DLD1 (cell line): ENCODE measurements around the gene MRLN.
"Not testable (repeated sequence)": the region's sequence is repeated elsewhere in the genome, so short reads cannot be mapped to it uniquely, and the experiment has no call there.

Source experiments
- in situ Hi-C: cut with HindIII; loops from 2 replicates; pipeline ENCODE4 v1.10.0; 2017; ENCODE audit warnings: low sequenced_read_pairs

Gene MRLN

DNA sequence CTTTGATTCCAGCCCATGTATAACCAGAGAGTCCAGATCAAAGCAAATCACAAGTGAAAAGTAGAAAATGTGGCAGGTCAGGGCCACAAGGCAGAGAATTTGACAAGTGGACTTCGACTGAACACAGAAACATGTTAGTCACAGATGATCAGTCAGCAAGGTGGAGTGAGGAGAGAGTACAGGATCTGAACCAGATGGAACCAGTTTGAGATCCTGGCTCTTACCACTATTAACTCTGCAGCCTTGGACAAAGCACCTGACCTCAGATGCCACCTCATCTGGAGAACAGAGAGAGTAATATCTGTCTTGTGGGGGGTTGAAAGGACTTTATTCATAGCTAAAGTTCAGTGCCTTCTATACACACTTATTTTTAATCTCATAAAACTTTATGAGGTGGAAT is 4.4 kb downstream of the MRLN start:
- in situ Hi-C loops: no loop called here

DNA sequence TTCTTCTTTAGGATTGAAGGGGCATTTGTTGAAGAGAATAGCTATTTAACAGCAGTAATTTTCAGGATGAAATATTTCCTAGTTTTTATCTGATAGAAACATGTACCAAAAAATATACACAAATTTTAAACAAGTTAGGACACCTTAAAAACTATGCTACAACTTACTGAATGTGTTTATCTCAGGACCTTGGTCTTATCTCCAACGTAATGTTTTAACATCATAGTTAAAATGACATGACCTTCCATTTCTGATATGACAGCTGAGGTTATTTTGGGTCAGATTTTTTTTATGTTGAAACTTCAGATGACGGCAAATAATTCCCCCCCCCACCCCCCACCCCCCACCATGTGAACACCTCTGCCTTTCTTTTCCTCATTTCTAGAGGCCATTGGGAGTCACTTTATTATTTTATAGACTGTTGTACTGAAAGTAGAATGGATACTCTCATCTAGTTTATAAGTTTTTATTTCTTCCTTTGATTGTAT is 8.0 kb downstream of the MRLN start:
- in situ Hi-C loops: no loop called here

DNA sequence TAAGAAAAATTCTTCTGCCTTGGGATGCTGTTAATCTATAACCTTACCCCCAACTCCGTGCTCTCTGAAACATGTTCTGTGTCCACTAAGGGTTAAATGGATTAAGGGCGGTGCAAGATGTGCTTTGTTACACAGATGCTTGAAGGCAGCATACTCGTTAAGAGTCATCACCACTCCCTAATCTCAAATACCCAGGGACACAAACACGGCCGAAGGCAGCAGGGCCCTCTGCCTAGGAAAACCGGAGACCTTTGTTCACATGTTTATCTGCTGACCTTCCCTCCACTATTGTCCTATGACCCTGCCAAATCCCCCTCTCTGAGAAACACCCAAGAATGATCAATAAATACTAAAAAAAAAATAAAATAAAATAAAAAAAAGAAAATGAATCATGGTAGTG is 8.5 kb downstream of the MRLN start:
- in situ Hi-C loops: not testable (repeated sequence)

DNA sequence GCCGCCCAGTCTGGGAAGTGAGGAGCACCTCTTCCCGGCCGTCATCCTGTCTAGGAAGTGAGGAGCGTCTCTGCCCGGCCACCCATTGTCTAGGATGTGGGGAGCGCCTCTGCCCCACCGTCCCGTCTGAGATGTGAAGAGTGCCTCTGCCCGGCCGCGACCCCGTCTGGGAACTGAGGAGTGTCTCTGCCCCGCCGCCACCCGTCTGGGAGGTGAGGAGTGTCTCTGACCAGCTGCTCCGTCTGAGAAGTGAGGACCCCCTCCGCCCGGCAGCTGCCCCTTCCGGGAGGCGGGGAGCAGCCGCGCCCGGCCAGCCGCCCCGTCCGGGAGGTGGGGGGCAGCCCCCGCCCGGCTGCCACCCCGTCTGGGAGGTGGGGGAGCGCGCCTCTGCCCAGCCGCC is 9.1 kb downstream of the MRLN start:
- in situ Hi-C loops: not testable (repeated sequence)

DNA sequence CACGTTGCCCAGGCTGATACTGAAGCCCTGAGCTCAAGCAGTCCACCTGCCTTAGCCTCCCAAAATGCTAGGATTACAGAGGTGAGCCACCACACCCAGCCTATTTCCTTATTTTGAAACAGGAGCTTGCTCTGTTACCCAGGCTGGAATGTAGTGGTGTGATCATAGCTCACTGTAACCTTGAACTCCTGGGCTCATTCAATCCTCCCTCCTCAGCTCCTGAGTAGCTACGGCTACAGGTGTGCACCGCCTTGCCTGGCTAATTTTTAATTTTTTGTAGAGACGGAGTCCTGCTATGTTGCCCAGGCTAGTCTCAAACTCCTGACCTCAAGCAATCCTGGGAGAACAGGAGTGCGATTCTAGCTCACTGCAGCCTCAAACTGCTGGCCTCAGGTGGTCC is 11.7 kb downstream of the MRLN start:
- in situ Hi-C loops: no loop called here

DNA sequence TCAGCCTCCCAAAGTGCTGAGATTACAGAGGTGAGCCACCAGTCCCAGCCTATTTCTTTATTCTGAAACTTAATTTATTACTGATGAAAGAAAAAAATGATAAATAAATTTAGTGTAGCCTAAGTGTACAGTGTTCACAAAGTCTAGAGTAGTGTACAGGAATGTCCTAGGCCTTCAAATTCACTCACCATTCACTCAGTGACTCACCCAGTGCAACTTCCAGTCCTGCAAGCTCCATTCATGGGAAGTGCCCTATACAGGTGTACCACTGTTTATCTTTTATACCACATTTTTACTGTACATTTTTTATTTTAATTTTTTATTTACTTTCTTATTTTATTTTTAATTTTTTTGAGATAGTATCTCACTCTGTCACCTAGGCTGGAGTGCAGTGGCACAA is 12.2 kb downstream of the MRLN start:
- in situ Hi-C loops: no loop called here

DNA sequence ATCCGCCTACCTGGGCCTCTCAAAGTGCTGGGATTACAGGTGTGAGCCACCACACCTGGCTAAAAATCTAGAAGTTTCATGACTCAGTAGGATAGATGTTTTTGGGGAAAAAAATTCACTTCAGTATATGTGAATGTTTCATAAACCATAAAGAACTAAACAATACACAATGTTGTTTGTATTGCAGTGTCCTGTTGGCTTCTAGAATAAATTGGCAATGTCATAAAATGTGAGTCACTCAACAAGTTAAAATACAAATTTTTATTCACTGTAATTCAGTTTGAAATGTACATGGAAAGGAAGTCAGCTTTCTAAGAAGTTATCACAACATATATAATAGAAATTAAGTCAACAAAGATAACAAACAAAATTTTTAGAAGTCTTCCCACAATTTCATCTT is 16.5 kb downstream of the MRLN start:
- in situ Hi-C loops: no loop called here

DNA sequence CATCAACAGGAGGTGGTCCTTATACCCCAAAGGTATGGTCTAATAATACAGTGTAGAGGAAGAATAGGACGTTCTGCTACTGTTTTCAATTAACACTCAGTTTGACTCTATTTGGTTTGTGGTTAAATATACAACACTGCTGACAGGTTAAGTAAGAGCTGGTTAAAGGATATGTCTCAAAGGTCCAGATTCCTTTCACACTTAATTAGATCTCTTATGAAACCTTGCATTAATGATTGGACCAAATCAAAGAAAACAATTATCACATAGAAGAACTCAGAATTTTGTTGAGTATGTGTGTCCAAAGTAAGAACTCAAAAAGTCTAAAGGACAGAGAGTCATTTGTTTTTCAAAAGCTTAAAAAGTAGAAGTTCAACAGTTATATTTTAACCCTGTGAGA is 18.0 kb downstream of the MRLN start:
- in situ Hi-C loops: no loop called here

DNA sequence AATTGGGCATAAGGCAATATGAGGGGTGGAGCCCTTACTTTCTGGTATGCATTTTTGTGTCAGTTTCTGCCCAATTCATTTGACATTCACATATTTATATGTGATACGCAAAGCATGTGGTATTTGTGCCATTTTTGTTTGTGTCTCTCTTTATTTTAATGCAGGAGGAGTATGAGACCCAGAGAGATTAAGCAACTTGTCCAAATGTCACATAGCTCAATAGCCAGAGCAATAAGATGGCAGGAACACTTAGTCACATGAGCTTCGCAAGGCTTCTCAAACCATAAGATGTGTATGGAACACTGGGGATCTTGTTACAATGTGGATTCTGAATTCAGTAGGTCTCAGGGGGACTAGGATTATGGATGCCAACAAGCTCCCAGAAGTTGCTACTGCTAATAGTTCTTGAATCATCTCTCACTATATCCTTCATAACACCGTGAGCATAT is 19.2 kb downstream of the MRLN start:
- in situ Hi-C loops: no loop called here

DNA sequence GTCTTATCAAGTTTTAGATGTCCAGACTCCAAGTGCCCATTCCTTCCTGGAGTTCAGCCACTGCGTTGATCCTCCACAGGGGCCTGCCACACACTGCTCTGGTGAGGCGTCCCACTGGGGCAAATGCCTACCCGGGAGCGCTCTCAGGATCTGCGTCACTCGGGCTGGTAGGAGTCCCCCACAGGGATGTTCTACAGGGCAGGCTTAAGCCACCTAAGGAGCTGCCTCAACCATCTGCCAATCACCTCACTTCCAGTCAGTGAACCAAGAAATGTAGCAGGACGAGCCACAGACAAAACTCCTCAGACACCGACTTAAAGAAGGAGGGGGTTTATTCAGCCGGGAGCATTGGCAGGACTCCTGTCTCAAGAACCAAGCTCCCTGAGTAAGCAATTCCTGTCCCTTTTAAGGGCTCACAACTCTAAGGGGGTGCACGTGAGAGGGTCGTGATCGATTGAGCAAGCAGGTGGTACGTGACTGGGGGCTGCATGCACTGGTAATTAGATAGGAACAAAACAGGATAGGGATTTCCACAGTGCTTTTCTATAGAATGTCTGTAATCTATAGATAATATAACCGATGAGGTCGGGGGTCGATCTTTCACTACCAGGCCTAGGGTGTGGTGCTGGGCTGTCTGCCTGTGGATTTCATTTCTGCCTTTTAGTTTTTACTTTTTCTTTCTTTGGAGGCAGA is 19.8 kb downstream of the MRLN start:
- in situ Hi-C loops: not testable (repeated sequence)

DNA sequence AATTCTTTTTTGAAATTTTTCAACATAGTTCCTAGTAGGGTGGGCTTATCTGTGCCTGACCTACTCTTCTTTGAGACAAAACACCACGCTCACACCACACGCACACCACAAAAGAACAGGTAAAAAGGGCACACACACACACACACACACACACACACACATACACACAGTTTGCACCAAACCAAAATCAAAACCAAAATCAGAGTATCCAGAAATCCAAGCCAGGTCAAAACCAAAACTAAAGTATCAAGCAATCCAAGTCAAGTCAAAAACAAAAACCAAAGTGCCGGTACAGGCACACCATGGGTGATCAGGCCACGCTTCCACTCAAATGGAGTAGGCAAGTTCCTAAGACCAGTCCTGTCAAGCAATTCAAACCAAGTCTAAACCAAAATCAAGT is 20.4 kb downstream of the MRLN start:
- in situ Hi-C loops: not testable (repeated sequence)

DNA sequence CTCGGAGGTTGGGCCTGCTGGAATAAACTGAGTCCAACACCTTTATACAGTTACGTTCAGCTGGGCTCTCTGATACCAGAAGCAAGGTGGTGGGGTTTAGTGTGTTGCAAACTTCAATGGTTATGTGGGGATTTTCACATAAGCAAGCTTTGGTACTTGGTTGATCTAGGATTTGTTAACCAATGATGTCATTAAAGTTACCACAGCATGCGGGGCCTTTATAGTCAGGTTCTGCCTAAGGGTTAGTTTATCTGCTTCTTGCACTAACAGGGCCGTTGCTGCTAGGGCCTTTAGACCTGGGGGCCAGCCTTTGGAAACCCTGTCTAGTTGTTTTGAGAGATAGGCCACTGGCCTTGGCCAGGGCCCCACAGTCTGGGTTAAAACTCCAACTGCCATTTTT is 24.1 kb downstream of the MRLN start:
- in situ Hi-C loops: not testable (repeated sequence)

DNA sequence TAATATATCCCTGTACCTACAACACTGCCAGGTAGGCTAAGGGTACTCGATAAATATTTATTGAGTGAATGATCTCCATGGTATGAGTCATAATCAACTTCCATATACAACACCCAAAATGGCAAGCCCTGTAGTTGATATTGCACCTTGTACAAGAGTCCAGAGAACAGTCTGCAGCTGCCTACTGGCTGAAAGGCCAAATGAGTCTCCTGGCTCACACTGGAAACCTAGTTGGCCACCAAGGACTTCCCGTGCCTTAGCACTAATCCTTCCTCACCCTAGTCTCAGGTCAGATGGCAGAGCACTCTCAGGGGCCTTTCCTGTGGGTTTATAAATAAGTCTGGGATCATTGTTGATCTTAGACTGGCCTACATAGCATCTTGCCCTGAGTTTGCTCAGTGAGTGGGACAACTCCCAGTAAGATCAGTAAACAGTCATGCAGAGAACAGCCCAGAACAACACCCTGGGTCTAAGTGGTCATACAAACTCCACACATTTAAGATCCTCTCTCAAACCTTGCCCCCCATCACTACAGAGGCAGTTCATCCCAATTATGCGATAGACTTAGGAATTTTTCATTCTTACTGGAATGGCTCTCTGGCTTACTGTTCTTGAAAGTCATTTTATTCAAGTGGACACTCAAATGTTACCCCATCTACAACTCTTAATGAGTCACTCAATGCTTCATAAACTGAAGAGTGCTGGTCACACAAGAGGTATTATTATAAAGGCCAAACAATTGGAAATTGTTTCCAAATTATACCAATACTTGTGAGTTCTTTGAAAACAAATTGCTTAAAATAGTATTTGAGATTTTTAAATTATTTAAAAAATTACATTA is 28.9 kb downstream of the MRLN start:
- in situ Hi-C loops: no loop called here

DNA sequence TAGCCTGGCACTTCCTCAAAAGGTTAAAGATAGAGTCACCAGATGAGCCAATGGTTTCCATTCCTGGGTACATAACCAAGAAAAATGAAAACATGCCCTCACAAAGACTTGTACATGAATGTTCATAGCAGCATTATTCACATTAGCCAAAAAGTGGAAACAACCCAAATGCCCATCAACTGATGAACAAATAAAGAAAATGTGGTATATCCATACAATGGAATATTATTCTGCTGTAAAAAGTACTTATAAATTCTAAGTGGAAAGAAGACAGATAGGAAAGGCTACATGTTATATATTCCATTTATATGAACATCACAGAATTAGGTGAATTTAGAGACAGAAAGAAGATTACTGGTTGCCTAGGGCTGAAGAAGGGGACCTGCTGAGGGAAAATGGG is 32.9 kb downstream of the MRLN start:
- in situ Hi-C loops: no loop called here

DNA sequence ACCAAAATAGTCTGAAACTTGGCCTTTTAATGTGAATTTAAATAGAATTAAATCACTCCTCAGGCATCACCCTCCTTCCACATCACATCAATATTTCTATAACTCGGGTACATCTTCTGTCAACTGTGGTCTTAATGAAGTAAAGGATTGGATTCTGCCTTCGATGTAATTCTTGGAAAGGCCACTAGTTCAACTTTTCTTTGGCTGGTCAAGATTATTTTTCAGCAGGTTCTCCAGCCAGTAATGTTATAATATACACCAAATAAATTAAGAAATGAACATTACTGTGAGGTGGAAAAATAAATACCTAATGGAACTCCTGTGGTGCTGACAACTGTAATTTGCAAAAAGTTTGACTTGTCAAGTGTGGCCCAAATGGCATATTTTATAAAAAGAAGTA is 33.9 kb downstream of the MRLN start:
- in situ Hi-C loops: no loop called here

DNA sequence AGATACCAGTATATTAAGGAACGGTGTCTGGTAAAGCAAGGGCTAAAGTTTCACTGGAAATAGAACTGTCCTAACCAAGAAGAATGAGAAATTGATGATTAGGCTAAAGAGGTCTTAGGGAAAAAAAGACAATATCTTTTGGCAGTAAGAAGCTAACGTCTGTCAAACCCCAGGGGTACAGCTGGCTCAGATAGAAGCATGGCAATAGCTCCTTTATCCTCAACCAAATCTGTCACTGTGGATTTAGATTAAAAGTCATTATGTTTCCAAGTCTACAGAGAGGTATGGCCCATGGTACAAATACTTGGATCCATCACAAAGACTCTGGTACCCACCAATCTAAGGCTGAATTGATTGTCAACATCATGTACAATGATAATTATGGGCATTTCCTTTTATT is 35.0 kb downstream of the MRLN start:
- in situ Hi-C loops: no loop called here

DNA sequence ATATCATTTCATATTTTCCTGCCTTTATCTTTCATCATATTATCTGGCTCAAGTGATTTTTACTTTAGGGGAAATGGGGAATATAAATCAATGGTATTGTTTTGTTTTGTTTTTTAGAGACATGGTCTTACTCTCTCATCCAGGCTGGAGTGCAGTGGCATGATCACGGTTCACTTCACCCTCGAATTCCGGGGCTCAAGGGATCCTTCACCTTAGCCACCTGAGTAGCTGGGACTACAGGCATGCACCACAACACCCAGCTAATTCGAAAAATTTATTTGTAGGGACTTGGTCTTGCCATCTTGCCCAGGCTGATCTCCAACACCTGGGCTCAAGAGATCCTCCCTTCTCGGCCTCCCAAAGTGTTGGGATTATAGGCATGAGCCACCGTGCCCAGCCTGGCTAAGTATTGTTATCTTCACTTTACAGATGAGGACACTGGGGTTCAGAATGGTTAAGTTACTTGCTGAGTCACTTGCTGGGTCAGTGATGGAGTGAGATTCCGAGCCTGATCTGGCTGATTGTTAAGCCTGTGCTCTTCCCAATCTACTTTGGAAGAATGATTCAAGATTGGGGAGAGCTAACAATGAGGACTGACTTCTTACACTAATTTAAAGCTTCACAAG is 39.9 kb downstream of the MRLN start:
- in situ Hi-C loops: no loop called here

DNA sequence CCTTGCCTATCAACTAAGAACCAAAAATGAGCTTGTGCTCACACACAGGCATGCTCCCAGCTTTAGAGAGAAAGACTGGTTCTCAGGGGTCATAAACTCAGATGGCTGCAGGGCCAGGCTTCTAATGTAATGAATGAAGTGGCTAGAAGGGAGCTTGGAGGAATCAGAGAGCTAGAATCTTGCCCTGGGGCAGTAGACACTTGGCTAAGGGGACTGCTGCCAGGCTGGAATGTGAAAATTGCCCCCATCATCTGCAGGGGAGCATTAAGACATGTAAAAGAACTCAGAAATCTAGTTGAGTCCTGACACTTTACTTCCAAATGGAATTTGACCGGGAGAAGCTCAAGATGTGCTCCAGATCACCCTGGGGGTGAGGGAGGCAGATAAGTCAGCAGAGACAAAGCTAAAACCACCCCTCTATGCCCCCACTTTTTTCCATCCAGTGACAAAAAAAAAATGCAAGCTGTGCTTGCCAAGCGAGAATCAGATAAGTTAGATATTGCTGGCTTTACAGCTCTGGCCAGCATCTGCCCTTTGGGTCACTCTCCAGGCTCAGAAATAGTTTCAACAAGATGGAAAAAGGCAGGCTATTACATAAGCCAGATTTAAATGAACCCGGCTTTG is 41.3 kb downstream of the MRLN start:
- in situ Hi-C loops: no loop called here

DNA sequence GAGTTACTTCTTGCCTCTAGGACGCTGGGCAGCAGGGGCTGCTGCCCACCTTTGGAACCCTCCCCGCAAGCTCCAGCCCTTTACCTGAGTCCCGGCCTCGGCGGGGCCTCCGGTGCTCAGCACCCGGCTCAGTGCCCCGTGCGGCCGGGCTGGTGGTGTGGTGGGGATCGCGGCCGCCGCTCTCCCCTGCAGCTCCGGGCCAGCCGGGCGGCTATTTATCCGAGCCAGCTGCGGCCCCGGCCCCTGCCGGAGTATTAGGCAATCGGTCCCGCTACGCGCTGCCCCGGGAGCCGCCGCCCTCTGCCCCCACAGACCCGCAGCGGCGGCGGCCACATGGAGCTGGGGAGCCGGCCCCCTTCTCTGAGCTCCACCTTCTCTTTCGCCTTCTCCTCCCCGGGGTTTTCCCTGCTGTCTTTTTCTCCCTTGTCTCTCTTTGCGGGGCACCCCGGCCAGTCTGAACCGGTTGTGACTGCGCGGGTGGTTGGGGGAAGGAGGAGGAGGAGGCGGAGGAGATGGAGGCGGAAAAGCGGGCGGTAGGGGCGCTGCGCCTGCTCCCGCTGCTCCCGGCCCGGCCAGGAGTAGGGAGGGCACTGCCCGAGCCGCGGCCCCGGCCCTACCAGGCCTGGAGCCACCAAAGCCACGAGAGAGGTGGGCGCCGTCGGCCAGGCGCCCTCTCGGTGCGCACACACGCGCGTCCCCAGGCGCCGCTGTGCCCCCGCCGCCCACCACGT is 43.7 kb downstream of the MRLN start, which contains the start of gene SLC16A9:
TSS of gene SLC16A9 (minus strand) at position 456 of the 731 bp plus-strand sequence. CDS start 25,559 bp downstream, outside the sequence.
- in situ Hi-C loops: no loop called here

DNA sequence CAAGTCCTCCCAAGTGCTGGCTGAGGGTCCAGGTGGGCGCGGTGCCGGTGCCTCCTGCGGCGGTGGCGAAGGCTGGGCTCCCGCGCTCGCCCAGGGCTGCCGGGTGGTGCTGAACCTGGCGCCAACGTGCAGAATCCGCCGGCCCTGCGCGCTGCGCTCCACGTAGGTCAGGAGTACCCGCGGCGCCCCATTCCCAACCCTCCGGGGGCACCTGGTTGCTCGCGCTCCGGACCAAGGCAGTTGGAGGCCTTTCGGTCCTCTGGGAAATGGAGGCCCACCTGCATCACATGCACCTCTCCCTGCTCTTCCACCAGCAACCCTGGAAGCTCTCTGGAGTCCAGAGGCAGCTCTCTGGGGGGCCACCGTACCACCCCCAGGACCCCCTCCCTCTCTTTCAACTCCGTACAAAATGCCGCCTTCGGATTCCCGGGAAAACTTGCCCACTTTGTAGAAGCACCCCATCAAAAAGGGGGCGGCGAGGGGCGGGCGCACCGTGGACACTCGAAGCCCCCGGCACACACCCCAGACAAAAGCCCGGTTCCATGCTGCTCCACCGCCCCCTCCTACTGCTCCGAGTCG is 44.4 kb downstream of the MRLN start:
- in situ Hi-C loops: no loop called here
